ENCODE data around the gene ZEB2.

The ZEB2 gene

DNA sequence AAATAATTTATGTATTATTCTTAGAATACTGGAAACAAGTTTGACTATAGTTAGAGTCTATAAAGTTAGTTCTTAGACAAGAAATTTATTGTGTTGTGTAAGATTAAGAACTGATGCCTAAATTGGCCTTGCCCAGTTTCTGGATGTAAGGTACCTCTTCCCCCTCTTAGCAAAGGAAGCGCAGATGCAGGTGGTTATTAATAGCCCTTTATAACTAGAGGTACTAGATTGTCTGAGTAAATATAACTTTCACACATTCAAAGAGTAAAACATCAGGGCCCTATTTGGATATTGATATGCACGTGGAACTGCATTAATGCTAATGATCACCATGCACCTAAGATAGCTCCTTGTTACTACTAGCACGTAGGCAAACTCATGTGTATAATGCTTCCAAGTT, 100.7 kb downstream of the ZEB2 start:
- Histone ChIP-seq H3K36me3 (ENCODE audit: insufficient read depth) (no peaks in the 10 kb centered on the region), H3K4me3 (IDR thresholded peaks at IDR 0.05; ENCODE audit: insufficient read depth, low read depth, low read length) (no peak overlapping the region), H3K4me2 (no peak overlapping the region), H3K27ac (no peak overlapping the region), H3K27me3 (ENCODE audit: insufficient read depth, low read depth) (no peaks in the 10 kb centered on the region), H3K9ac (no peak overlapping the region), H4K20me1 (ENCODE audit: insufficient read depth) (no peaks in the 10 kb centered on the region), H3K79me2 (ENCODE audit: insufficient read depth, low read depth) (no peaks in the 10 kb centered on the region), H3K4me1 (ENCODE audit: low read depth, poor library complexity, severe bottlenecking) (no peaks in the 10 kb centered on the region), H2AFZ (ENCODE audit: low read depth) (no peak overlapping the region)
- TF ChIP-seq, protein P1, sequence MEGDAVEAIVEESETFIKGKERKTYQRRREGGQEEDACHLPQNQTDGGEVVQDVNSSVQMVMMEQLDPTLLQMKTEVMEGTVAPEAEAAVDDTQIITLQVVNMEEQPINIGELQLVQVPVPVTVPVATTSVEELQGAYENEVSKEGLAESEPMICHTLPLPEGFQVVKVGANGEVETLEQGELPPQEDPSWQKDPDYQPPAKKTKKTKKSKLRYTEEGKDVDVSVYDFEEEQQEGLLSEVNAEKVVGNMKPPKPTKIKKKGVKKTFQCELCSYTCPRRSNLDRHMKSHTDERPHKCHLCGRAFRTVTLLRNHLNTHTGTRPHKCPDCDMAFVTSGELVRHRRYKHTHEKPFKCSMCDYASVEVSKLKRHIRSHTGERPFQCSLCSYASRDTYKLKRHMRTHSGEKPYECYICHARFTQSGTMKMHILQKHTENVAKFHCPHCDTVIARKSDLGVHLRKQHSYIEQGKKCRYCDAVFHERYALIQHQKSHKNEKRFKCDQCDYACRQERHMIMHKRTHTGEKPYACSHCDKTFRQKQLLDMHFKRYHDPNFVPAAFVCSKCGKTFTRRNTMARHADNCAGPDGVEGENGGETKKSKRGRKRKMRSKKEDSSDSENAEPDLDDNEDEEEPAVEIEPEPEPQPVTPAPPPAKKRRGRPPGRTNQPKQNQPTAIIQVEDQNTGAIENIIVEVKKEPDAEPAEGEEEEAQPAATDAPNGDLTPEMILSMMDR (conservative IDR thresholded peaks at IDR 0.05; ENCODE audit: low read depth, low read length), result no peak

DNA sequence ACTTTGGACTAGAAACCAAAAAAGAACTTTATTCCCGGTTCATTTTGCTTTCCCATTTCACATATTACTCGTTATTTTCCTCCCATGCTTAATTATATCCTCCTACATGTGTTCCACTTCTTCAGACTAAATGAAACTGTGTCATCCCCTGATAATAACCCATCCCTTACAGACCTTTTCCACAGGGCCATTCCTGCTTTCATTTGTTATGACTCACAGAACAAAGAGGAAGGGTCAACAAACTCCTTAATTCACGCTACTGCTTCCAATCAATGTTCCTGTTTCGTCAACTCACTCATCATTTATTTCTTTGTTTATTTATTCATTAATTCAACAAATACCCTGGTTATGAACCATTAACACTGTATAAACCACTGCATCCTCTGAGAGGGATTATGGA, 104.5 kb downstream of the ZEB2 start:
- H3K4me2 ChIP-seq, result no peak overlapping the region
- TF ChIP-seq, protein P1 (conservative IDR thresholded peaks at IDR 0.05; ENCODE audit: low read depth, low read length), result no peak
- H3K27ac ChIP-seq, result no peak overlapping the region
- H3K27me3 ChIP-seq (ENCODE audit: insufficient read depth, low read depth), result no peaks in the 10 kb centered on the region
- no peak overlapping the region for H3K9ac ChIP-seq
- H4K20me1 ChIP-seq (ENCODE audit: insufficient read depth), result no peaks in the 10 kb centered on the region
- no peaks in the 10 kb centered on the region for H3K79me2 ChIP-seq (ENCODE audit: insufficient read depth, low read depth)
- no peak overlapping the region for H2AFZ ChIP-seq (ENCODE audit: low read depth)
- H3K4me1 ChIP-seq (ENCODE audit: low read depth, poor library complexity, severe bottlenecking), result no peaks in the 10 kb centered on the region
- H3K36me3 ChIP-seq (ENCODE audit: insufficient read depth), result no peaks in the 10 kb centered on the region
- H3K4me3 ChIP-seq (IDR thresholded peaks at IDR 0.05; ENCODE audit: insufficient read depth, low read depth, low read length), result no peak overlapping the region

DNA sequence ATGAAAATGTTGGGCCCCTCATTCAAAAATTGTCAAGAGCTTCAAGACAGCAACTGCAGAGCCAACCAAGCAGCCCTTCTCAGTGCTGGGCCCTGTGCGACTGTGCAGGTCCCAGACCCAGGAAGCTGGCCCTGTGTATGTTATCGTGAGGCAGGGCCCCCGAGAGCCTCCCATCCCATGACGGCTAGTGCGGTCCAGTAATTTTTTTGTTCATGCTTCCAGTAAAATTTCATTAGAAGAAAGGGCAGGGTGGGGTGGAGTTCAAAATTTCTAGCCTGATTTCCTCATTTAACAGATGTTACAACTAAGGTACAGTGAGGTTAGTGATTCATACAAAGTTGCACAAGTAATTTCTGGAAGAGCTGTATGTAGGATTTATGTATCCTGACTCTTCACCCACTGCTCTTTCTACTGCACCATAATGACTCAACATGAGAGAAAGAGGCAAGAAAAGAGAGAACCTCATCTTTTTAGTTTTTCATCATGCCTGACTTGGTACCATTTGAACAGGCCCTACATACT, 105.5 kb downstream of the ZEB2 start:
- TF ChIP-seq, protein P1 (conservative IDR thresholded peaks at IDR 0.05; ENCODE audit: low read depth, low read length), result no peak
- H3K27me3 ChIP-seq (ENCODE audit: insufficient read depth, low read depth), result no peaks in the 10 kb centered on the region
- H4K20me1 ChIP-seq (ENCODE audit: insufficient read depth), result no peaks in the 10 kb centered on the region
- H3K4me1 ChIP-seq (ENCODE audit: low read depth, poor library complexity, severe bottlenecking), result no peaks in the 10 kb centered on the region
- H3K27ac ChIP-seq, result no peak overlapping the region
- no peaks in the 10 kb centered on the region for H3K36me3 ChIP-seq (ENCODE audit: insufficient read depth)
- no peak overlapping the region for H3K4me2 ChIP-seq
- H3K4me3 ChIP-seq (IDR thresholded peaks at IDR 0.05; ENCODE audit: insufficient read depth, low read depth, low read length), result no peak overlapping the region
- H3K9ac ChIP-seq, result no peak overlapping the region
- H3K79me2 ChIP-seq (ENCODE audit: insufficient read depth, low read depth), result no peaks in the 10 kb centered on the region
- no peak overlapping the region for H2AFZ ChIP-seq (ENCODE audit: low read depth)

DNA sequence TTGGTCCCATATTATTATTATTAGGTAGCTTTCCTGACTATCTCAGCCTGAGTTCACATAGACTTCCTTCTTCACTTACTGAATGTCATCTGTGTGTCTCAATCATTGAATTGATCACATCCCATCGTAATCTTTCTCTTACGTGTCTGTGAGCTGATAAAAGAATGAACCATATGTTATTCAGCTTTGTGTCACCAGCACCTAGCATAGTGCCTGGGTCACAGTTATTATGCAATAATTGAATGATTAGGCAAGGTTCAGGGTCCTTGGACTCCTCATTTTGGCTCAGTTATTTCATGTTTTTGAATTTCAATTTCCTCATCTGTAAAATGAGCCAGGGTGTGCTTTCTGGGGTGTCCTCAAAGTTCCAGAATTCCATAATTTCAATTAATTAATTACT, 107.2 kb downstream of the ZEB2 start:
- no peak overlapping the region for H3K27ac ChIP-seq

More for the DNA sequence above, 107.2 kb downstream of the ZEB2 start:
- H3K36me3 ChIP-seq (ENCODE audit: insufficient read depth), result no peaks in the 10 kb centered on the region
- H3K79me2 ChIP-seq (ENCODE audit: insufficient read depth, low read depth), result no peaks in the 10 kb centered on the region
- no peak overlapping the region for H3K4me3 ChIP-seq (IDR thresholded peaks at IDR 0.05; ENCODE audit: insufficient read depth, low read depth, low read length)
- no peak overlapping the region for H3K9ac ChIP-seq
- TF ChIP-seq, protein P1 (conservative IDR thresholded peaks at IDR 0.05; ENCODE audit: low read depth, low read length), result no peak
- H3K27me3 ChIP-seq (ENCODE audit: insufficient read depth, low read depth), result no peaks in the 10 kb centered on the region
- H2AFZ ChIP-seq (ENCODE audit: low read depth), result no peak overlapping the region
- no peaks in the 10 kb centered on the region for H4K20me1 ChIP-seq (ENCODE audit: insufficient read depth)
- no peaks in the 10 kb centered on the region for H3K4me1 ChIP-seq (ENCODE audit: low read depth, poor library complexity, severe bottlenecking)
- no peak overlapping the region for H3K4me2 ChIP-seq

Data from KMS-11 (cell line).